HEK293T (cell line): Measurements from ENCODE around the gene DNAH9.

ENCODE experiments used
- CTCF ChIA-PET: fragments of 350-600 bp; formaldehyde crosslinking; extraction: SDS; loops from one replicate; lab custom pipeline; 2021; ENCODE audit warnings: antibody characterized with exemption, inconsistent platforms; lab: Yijun Ruan, JAX
- POLR2A ChIA-PET: fragments of 350-600 bp; formaldehyde crosslinking; extraction: SDS; loops from one replicate; lab custom pipeline; 2020; ENCODE audit warnings: antibody characterized with exemption, inconsistent platforms; lab: Yijun Ruan, JAX
- DNase-seq: peaks from one replicate; pipeline ENCODE4 v3.0.0; 2012; ENCODE audit warnings: mixed read lengths; ENCODE audit errors: extremely low spot score
- ARNT ChIP-seq: fragments of 450-650 bp; IDR thresholded peaks from 2 replicates; pipeline ENCODE4 v1.6.1; 2017; ENCODE audit warnings: mild to moderate bottlenecking
- BHLHE40 ChIP-seq: fragments of 450-650 bp; IDR thresholded peaks from 2 replicates; pipeline ENCODE4 v1.6.1; 2016; ENCODE audit warnings: mild to moderate bottlenecking, moderate library complexity, borderline replicate concordance
- CTBP1 ChIP-seq: fragments of 450-650 bp; IDR thresholded peaks from 2 replicates; pipeline ENCODE4 v1.6.1; 2016; ENCODE audit warnings: borderline replicate concordance
- ELF4 ChIP-seq: fragments of 450-650 bp; IDR thresholded peaks from 2 replicates; pipeline ENCODE4 v1.6.1; 2017; ENCODE audit warnings: antibody characterized with exemption
- FOXA1 ChIP-seq: fragments of 450-650 bp; IDR thresholded peaks from 2 replicates; pipeline ENCODE4 v1.6.1; 2016; ENCODE audit warnings: mild to moderate bottlenecking
- FOXK2 ChIP-seq: fragments of 450-650 bp; IDR thresholded peaks from 2 replicates; pipeline ENCODE4 v1.6.1; 2016; ENCODE audit warnings: mild to moderate bottlenecking
- FOXM1 ChIP-seq: fragments of 450-650 bp; IDR thresholded peaks from 2 replicates; pipeline ENCODE4 v1.6.1; 2017; ENCODE audit warnings: mild to moderate bottlenecking, borderline replicate concordance
- HDGF ChIP-seq: fragments of 450-650 bp; IDR thresholded peaks from 2 replicates; pipeline ENCODE4 v1.6.1; 2017; ENCODE audit warnings: antibody characterized with exemption, borderline replicate concordance
- L3MBTL2 ChIP-seq: fragments of 450-650 bp; conservative IDR thresholded peaks from 2 replicates; pipeline ENCODE4 v1.6.1; 2016; ENCODE audit warnings: mild to moderate bottlenecking
- LEF1 ChIP-seq: fragments of 450-650 bp; IDR thresholded peaks from 2 replicates; pipeline ENCODE4 v1.6.1; 2017; ENCODE audit warnings: mild to moderate bottlenecking, borderline replicate concordance
- NFRKB ChIP-seq: fragments of 450-650 bp; IDR thresholded peaks from 2 replicates; pipeline ENCODE4 v1.6.1; 2016; ENCODE audit warnings: mild to moderate bottlenecking, moderate library complexity
- SP1 ChIP-seq: fragments of 450-650 bp; IDR thresholded peaks from 2 replicates; pipeline ENCODE4 v1.6.1; 2017
- SUZ12 ChIP-seq: fragments of 450-650 bp; IDR thresholded peaks from 2 replicates; pipeline ENCODE4 v1.6.1; 2016; ENCODE audit warnings: mild to moderate bottlenecking
- TARDBP ChIP-seq: fragments of 450-650 bp; IDR thresholded peaks from 2 replicates; pipeline ENCODE4 v1.6.1; 2016
- ZNF384 ChIP-seq: fragments of 450-650 bp; IDR thresholded peaks from 2 replicates; pipeline ENCODE4 v1.6.1; 2016
- TF ChIP-seq, protein P1 (sequence below): fragments of 450-650 bp; IDR thresholded peaks from 2 replicates; pipeline ENCODE4 v1.6.1; 2016

DNAH9 gene

DNA sequence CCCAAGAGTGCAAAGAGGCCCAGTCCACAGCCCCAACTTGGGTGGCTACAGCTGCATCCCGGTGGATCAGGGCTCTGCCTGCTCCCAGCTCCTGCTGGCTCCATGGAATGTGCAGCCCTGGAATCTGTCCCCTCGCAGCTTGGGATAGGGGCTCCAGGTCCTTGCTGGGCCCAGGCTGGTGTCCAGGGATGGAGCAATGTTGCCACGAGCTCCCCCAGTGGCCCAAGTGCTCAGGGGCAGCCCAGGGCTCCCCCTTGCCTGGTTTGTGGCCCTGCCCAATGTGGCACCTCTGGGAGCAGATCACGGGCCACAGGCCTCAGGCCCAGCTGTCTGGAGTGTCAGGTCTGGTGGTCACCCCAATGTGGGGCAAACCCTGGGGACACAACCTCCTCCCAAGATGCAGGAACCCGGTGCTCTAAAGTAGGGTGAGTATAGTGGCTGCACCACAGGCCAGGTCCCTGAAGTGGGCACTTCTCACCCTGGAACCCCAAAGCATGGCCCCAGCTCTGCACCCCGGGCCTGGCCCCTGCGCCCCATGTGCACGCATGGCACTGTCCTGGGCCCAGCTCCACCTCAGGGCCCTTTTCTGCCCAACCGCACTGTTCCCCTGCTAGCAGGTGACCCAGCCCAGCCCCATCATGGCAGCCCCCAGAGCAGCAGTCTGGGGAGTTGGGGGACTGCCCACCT, 14.8 kb upstream of the DNAH9 start:
- ChIA-PET POLR2A (no interaction called here), CTCF (no interaction called here)
- TF ChIP-seq NFRKB (no peak), ARNT (no peak), CTBP1 (no peak), SUZ12 (no peak), BHLHE40 (no peak), FOXM1 (no peak), FOXA1 (no peak), ELF4 (no peak), L3MBTL2 (no peak)
- no peak for DNase-seq

DNA sequence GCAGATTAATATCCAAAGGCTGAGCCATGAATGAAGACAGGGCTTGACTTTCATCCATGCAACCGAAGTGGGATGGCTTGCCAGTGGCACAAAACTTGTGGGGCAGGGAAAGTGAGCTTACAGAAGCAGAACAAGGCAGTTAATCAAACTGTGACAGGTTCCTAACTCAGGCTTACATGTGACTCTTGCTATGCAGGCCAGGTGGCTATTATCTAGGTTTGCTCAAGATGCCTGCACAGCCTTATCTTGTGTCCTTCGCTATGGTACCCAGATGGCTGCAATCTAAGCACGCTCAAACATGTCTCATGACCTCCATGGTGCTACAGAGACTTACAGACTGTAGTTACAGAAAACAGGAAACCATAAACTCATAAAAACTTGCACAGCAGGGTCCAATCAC, 8.6 kb upstream of the DNAH9 start:
- no peak for DNase-seq
- ChIA-PET POLR2A (no interaction called here), CTCF (no interaction called here)
- TF ChIP-seq LEF1 = no peak
- TF ChIP-seq ELF4 = no peak
- no peak for TF ChIP-seq FOXK2
- TF ChIP-seq TARDBP = no peak
- no peak for TF ChIP-seq NFRKB
- TF ChIP-seq L3MBTL2 = no peak
- no peak for TF ChIP-seq HDGF
- no peak for TF ChIP-seq ARNT
- TF ChIP-seq, protein P1, sequence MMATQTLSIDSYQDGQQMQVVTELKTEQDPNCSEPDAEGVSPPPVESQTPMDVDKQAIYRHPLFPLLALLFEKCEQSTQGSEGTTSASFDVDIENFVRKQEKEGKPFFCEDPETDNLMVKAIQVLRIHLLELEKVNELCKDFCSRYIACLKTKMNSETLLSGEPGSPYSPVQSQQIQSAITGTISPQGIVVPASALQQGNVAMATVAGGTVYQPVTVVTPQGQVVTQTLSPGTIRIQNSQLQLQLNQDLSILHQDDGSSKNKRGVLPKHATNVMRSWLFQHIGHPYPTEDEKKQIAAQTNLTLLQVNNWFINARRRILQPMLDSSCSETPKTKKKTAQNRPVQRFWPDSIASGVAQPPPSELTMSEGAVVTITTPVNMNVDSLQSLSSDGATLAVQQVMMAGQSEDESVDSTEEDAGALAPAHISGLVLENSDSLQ = no peak
- no peak for TF ChIP-seq CTBP1
- TF ChIP-seq SUZ12 = no peak

DNA sequence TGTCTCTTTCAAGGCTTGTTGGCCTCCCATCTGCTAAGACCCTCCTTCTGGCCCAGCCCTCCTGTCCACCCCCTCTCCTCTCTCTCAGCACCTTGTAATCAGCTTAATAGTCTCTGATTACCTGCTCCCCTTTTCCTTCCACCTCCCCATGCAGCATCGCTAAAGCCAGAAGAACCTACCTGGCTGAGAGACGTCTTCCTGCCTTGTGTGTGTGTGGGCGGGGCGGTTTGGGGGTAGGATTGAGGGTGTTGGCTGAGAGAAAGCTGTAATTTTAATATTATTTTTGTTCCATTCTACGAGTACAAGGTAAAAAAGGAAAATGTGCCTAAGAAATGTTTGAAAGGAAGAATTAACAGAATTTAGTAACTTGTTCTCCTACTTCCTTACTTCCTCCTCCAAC, 3.4 kb downstream of the DNAH9 start:
- ChIA-PET CTCF (no interaction called here), POLR2A (no interaction called here)
- no peak for TF ChIP-seq BHLHE40
- TF ChIP-seq L3MBTL2 = no peak
- DNase-seq = no peak

DNA sequence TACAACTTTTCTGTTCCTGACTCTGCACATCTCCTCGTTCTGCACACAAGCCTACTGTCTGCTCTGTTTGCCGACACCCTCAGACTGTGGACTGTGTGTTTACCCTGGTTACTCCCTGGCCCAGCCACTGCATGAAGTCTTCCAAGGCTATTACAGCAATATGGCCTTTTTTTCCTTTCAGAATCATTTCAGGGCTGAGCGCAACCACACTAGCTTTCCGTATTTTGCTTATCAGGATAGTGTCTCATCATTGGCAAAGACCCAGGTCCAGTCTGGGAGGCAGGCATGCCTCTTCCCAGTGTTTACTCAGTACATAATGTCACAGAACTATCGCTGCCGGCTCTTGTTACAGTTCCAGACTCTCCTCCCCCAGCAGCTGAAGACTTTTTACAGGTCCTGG, 10.1 kb downstream of the DNAH9 start:
- ChIA-PET CTCF (no interaction called here), POLR2A (no interaction called here)
- DNase-seq = no peak
- TF ChIP-seq ELF4 = no peak
- no peak for TF ChIP-seq FOXK2

DNA sequence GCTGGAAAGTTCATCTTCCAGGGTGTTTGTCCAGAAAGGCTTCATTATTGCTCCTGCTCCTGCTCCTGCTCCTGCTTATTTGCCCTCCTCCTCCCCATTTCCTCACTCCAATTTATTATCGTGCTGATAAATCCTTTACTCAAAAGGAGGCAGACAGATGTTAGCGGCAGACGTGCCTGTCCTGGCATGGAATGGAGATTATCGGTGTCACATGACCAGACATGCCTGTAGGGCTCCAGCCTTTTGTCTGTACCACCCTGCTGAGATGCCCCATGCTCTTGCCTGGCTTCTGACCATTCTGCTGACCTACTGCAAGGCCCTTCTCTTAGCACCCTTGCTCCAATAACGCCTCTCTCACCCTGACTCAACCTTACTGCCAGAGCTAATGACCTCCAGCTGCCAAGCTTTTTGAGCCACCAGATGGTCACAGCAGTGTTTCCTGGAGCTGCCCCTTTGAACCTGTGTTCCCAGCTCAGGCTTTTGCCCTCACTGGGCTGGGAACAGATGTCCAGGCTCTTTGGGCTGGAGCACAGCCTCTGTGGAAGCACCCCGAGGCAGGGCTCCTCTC, 12.8 kb downstream of the DNAH9 start:
- CTCF ChIA-PET = no interaction called here
- DNase-seq = no peak

DNA sequence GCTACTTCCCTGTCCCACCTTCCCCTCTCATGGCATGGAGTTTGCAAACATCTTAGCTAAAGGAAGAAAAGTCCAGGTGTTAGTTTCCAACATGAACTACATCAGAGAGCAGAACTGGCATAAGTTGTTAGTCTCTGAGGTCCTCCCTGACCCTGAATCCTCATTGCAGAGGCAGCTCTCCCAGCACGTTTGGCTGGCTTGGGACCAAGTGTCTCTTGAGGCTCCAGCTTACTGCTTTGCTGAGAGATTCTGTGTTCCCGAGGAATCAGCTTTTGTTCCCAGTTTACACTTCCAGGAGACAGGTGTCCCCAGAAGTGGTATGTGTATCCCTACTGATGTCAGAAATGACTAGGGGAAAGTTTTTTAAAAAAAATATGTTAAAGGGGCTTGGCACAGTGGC, 14.7 kb downstream of the DNAH9 start:
- TF ChIP-seq ARNT (no peak), NFRKB (no peak), FOXK2 (no peak), FOXA1 (no peak), HDGF (no peak), SP1 (no peak), LEF1 (no peak), SUZ12 (no peak), TARDBP (no peak), ELF4 (no peak), FOXM1 (no peak), CTBP1 (no peak), L3MBTL2 (no peak), BHLHE40 (no peak), ZNF384 (no peak)
- TF ChIP-seq, protein P1 = no peak
- ChIA-PET CTCF (no interaction called here), POLR2A (no interaction called here)
- no peak for DNase-seq

More for the DNA sequence above, 12.8 kb downstream of the DNAH9 start:
- no peak for TF ChIP-seq SP1
- no peak for TF ChIP-seq TARDBP
- no peak for TF ChIP-seq FOXM1
- TF ChIP-seq ARNT = no peak
- TF ChIP-seq CTBP1 = no peak
- no peak for TF ChIP-seq L3MBTL2
- no peak for TF ChIP-seq NFRKB
- POLR2A ChIA-PET = no interaction called here

DNA sequence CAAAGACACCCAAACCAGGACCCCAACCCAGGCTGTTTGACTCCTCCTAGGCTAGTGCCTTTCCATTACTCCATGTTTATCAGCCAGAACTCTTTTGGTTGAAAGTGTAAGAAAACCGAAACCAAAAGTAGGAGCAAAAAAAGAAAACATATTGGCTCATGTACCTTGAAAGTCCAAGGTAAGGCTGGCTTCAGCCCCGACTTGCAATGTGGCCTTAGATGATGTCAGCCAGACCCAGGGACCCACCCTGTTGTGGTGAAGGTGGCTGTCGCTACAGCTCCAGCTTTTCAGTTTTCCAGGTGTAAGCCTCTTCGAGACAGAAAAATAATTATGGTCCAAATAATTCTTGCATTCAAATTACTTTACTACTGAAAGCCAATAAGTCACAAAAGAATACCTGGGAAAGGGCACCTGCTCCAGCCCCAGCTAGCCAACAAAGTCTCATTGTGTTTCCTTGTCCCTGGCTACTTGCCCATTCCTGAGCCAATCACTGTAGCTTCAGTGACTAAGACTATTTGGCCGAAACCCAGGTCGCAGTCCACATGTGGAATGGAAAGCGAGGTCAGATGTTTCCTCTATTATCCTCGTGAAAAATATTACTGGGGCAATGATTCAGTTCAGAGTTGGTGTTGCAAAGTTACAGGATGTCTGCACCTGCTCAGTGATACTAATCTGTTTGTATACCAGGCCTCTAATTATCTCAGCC, 20.7 kb downstream of the DNAH9 start:
- ChIA-PET CTCF (no interaction called here), POLR2A (no interaction called here)
- DNase-seq = no peak
- TF ChIP-seq, protein P1 = no peak
- no peak for TF ChIP-seq HDGF
- no peak for TF ChIP-seq TARDBP
- TF ChIP-seq FOXA1 = no peak
- no peak for TF ChIP-seq FOXM1
